ENCODE results near the gene TBC1D8. TPM values are rescaled to one million over a fixed set of nuclear protein-coding genes. Genes with fewer than 3 reads are reported as not detected.

The TBC1D8 gene
- total and polyA plus RNA-seq, 4 donors, result 10.4 to 38.6 (median 13.4) TPM

GRCh38 chr2:101108357-101108756, 42.8 kb downstream of the TBC1D8 start (continued):
- TF ChIP-seq REST (IDR thresholded peaks at IDR 0.05), result no peak

GRCh38 chr2:101107241-101107640, 43.9 kb downstream of the TBC1D8 start:
- no peaks in the 10 kb centered on the region for H3K27me3 ChIP-seq (ENCODE audit: control insufficient read depth in 4 of 4, insufficient read depth in 4 of 4, low read length in 3 of 4)
- no peak overlapping the region for H3K9ac ChIP-seq (ENCODE audit: low read depth in 1 of 2, low read length in 2 of 2)
- TF ChIP-seq RXRA (IDR thresholded peaks at IDR 0.05), result no peak
- TF ChIP-seq FOXA2 (IDR thresholded peaks at IDR 0.05), result no peak
- TF ChIP-seq NR2F2 (IDR thresholded peaks at IDR 0.05), result no peak
- no peak for TF ChIP-seq YY1 (IDR thresholded peaks at IDR 0.05)
- no peak for TF ChIP-seq REST (IDR thresholded peaks at IDR 0.05)
- TF ChIP-seq HNF4A (conservative IDR thresholded peaks at IDR 0.05), result no peak
- no peak for TF ChIP-seq JUND (IDR thresholded peaks at IDR 0.05)
- no peak for TF ChIP-seq ATF3 (IDR thresholded peaks at IDR 0.05)
- no peak for TF ChIP-seq EGR1 (IDR thresholded peaks at IDR 0.05; ENCODE audit: low read depth in 2 of 2)
- no peak for TF ChIP-seq HNF4G (IDR thresholded peaks at IDR 0.05)
- TF ChIP-seq ZBTB33 (IDR thresholded peaks at IDR 0.05), result no peak
- TF ChIP-seq, protein P1, sequence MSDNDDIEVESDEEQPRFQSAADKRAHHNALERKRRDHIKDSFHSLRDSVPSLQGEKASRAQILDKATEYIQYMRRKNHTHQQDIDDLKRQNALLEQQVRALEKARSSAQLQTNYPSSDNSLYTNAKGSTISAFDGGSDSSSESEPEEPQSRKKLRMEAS (IDR thresholded peaks at IDR 0.05), result no peak
- no peak for TF ChIP-seq TAF1 (conservative IDR thresholded peaks at IDR 0.05)
- TF ChIP-seq, protein P2, sequence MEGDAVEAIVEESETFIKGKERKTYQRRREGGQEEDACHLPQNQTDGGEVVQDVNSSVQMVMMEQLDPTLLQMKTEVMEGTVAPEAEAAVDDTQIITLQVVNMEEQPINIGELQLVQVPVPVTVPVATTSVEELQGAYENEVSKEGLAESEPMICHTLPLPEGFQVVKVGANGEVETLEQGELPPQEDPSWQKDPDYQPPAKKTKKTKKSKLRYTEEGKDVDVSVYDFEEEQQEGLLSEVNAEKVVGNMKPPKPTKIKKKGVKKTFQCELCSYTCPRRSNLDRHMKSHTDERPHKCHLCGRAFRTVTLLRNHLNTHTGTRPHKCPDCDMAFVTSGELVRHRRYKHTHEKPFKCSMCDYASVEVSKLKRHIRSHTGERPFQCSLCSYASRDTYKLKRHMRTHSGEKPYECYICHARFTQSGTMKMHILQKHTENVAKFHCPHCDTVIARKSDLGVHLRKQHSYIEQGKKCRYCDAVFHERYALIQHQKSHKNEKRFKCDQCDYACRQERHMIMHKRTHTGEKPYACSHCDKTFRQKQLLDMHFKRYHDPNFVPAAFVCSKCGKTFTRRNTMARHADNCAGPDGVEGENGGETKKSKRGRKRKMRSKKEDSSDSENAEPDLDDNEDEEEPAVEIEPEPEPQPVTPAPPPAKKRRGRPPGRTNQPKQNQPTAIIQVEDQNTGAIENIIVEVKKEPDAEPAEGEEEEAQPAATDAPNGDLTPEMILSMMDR (IDR thresholded peaks at IDR 0.05; ENCODE audit: low read depth, low read length, missing input control), result no peak
- TF ChIP-seq SP1 (IDR thresholded peaks at IDR 0.05), result no peak
- no peak for TF ChIP-seq RAD21 (IDR thresholded peaks at IDR 0.05)
- no peak for TF ChIP-seq GABPA (IDR thresholded peaks at IDR 0.05 in 1 of 2, conservative IDR thresholded peaks at IDR 0.05 in 1 of 2)
- TF ChIP-seq FOXA1 (IDR thresholded peaks at IDR 0.05), result no peak
- H3K36me3 ChIP-seq (ENCODE audit: control insufficient read depth in 4 of 4, insufficient read depth in 3 of 4, low read depth in 1 of 4, low read length in 3 of 4), result no peaks in the 10 kb centered on the region
- no peak for DNase-seq (ENCODE audit: low spot score)
- H3K9me3 ChIP-seq (ENCODE audit: control insufficient read depth in 4 of 4, low read length in 3 of 4), result peaks cover 0 to 4% (median 0%) of the 10 kb centered on the region in 4 donors
- H3K4me3 ChIP-seq (ENCODE audit: low read depth in 1 of 3, low read length in 3 of 3), result no peak overlapping the region
- WGBS, result 65% methylated on average over 1 of the region's 1 CpG
- H3K4me1 ChIP-seq (ENCODE audit: control insufficient read depth in 4 of 4, insufficient read depth in 4 of 4, low read length in 3 of 4), result peaks cover 17 to 63% (median 47%) of the 10 kb centered on the region in 4 donors
- peak overlapping the region; percentile 66 to 73 for H3K27ac ChIP-seq (ENCODE audit: low read depth in 1 of 2, low read length in 2 of 2)
